ENCODE data around the gene KCNE3. TPM values are rescaled to one million over a fixed set of nuclear protein-coding genes. Genes with fewer than 3 reads are reported as not detected.

The KCNE3 gene
- total RNA-seq, 1 donor from 2014 or later: 0.59 TPM

GRCh38 chr11:74485868-74486267, 18.5 kb upstream of the KCNE3 start:
- FAIRE-seq (no peak), DNase-seq (ENCODE audit: low read depth) (no peak)
- no peaks in the 10 kb centered on the region for H3K4me1 ChIP-seq (ENCODE audit: insufficient read depth, low read length)
- Mint-ChIP-seq H3K27me3 (ENCODE audit: low read depth, unreplicated experiment) (peaks cover 5% of the 10 kb centered on the region), H3K4me3 (ENCODE audit: unreplicated experiment) (no peak overlapping the region), H3K9me3 (ENCODE audit: unreplicated experiment) (no peaks in the 10 kb centered on the region), H3K27ac (ENCODE audit: unreplicated experiment) (no peak overlapping the region), H3K36me3 (ENCODE audit: low read depth, unreplicated experiment) (no peaks in the 10 kb centered on the region), H3K4me1 (ENCODE audit: low read depth, unreplicated experiment) (no peaks in the 10 kb centered on the region)
- H3K79me2 ChIP-seq (ENCODE audit: insufficient read depth, low read length): no peaks in the 10 kb centered on the region
- H3K4me3 ChIP-seq (ENCODE audit: insufficient read depth, low read depth, low read length): no peak overlapping the region
- no peak overlapping the region for H3K27ac ChIP-seq (ENCODE audit: low read depth, low read length)
- H3K36me3 ChIP-seq (ENCODE audit: insufficient read depth, low read length): no peaks in the 10 kb centered on the region
- H2AFZ ChIP-seq (ENCODE audit: low read depth, low read length): no peak overlapping the region
- no peak overlapping the region for H3K9ac ChIP-seq (ENCODE audit: low read length)
- TF ChIP-seq EZH2 (IDR thresholded peaks at IDR 0.05; ENCODE audit: insufficient read depth, low read length): no peak
- TF ChIP-seq CTCF (IDR thresholded peaks at IDR 0.05; ENCODE audit: insufficient read depth, low read depth, low read length): no peak
- no peaks in the 10 kb centered on the region for H3K27me3 ChIP-seq (ENCODE audit: insufficient read depth, low read length)
- no peak overlapping the region for H3K4me2 ChIP-seq (ENCODE audit: low read length)
- no peaks in the 10 kb centered on the region for H3K9me3 ChIP-seq (ENCODE audit: insufficient read depth, low read depth, low read length)
- no peaks in the 10 kb centered on the region for H4K20me1 ChIP-seq (ENCODE audit: insufficient read depth, low read length)

- Mint-ChIP-seq H3K4me3 (ENCODE audit: unreplicated experiment) (no peak overlapping the region), H3K27ac (ENCODE audit: unreplicated experiment) (no peak overlapping the region), H3K27me3 (ENCODE audit: low read depth, unreplicated experiment) (peaks cover 4% of the 10 kb centered on the region), H3K4me1 (ENCODE audit: low read depth, unreplicated experiment) (no peaks in the 10 kb centered on the region), H3K36me3 (ENCODE audit: low read depth, unreplicated experiment) (no peaks in the 10 kb centered on the region), H3K9me3 (ENCODE audit: unreplicated experiment) (no peaks in the 10 kb centered on the region)
- Histone ChIP-seq H3K36me3 (ENCODE audit: insufficient read depth, low read length) (no peaks in the 10 kb centered on the region), H3K4me2 (ENCODE audit: low read length) (no peak overlapping the region), H3K9me3 (ENCODE audit: insufficient read depth, low read depth, low read length) (no peaks in the 10 kb centered on the region), H2AFZ (ENCODE audit: low read depth, low read length) (no peak overlapping the region), H3K79me2 (ENCODE audit: insufficient read depth, low read length) (no peaks in the 10 kb centered on the region), H4K20me1 (ENCODE audit: insufficient read depth, low read length) (no peaks in the 10 kb centered on the region), H3K4me3 (ENCODE audit: insufficient read depth, low read depth, low read length) (no peak overlapping the region), H3K27ac (ENCODE audit: low read depth, low read length) (no peak overlapping the region), H3K27me3 (ENCODE audit: insufficient read depth, low read length) (no peaks in the 10 kb centered on the region), H3K4me1 (ENCODE audit: insufficient read depth, low read length) (no peaks in the 10 kb centered on the region), H3K9ac (ENCODE audit: low read length) (no peak overlapping the region)
- TF ChIP-seq EZH2 (IDR thresholded peaks at IDR 0.05; ENCODE audit: insufficient read depth, low read length): no peak
- no peak for TF ChIP-seq CTCF (IDR thresholded peaks at IDR 0.05; ENCODE audit: insufficient read depth, low read depth, low read length)
- no peak for FAIRE-seq
- no peak for DNase-seq (ENCODE audit: low read depth)
Measured at GRCh38 chr11:74480688-74481417, 13.5 kb upstream of the KCNE3 start.

- Histone ChIP-seq H3K9ac (ENCODE audit: low read length) (no peak overlapping the region), H3K4me1 (ENCODE audit: insufficient read depth, low read length) (no peaks in the 10 kb centered on the region), H3K4me3 (ENCODE audit: insufficient read depth, low read depth, low read length) (no peak overlapping the region), H3K79me2 (ENCODE audit: insufficient read depth, low read length) (no peaks in the 10 kb centered on the region), H2AFZ (ENCODE audit: low read depth, low read length) (no peak overlapping the region), H3K27ac (ENCODE audit: low read depth, low read length) (no peak overlapping the region), H4K20me1 (ENCODE audit: insufficient read depth, low read length) (no peaks in the 10 kb centered on the region), H3K9me3 (ENCODE audit: insufficient read depth, low read depth, low read length) (no peaks in the 10 kb centered on the region), H3K4me2 (ENCODE audit: low read length) (no peak overlapping the region), H3K36me3 (ENCODE audit: insufficient read depth, low read length) (no peaks in the 10 kb centered on the region), H3K27me3 (ENCODE audit: insufficient read depth, low read length) (no peaks in the 10 kb centered on the region)
- H3K9me3 Mint-ChIP-seq (ENCODE audit: unreplicated experiment): no peaks in the 10 kb centered on the region
- H3K4me1 Mint-ChIP-seq (ENCODE audit: low read depth, unreplicated experiment): no peaks in the 10 kb centered on the region
- no peaks in the 10 kb centered on the region for H3K36me3 Mint-ChIP-seq (ENCODE audit: low read depth, unreplicated experiment)
- DNase-seq (ENCODE audit: low read depth) (no peak), FAIRE-seq (no peak)
- no peak for TF ChIP-seq EZH2 (IDR thresholded peaks at IDR 0.05; ENCODE audit: insufficient read depth, low read length)
- H3K4me3 Mint-ChIP-seq (ENCODE audit: unreplicated experiment): no peak overlapping the region
- no peak overlapping the region for H3K27ac Mint-ChIP-seq (ENCODE audit: unreplicated experiment)
- H3K27me3 Mint-ChIP-seq (ENCODE audit: low read depth, unreplicated experiment): peaks cover 8% of the 10 kb centered on the region
Measured at GRCh38 chr11:74479732-74480123, 12.4 kb upstream of the KCNE3 start.

Measured in astrocyte (in vitro differentiated cells and primary cell).